Caco-2 (cell line): ENCODE measurements around the gene FOXI1. TPM values are rescaled to one million over a fixed set of nuclear protein-coding genes. Genes with fewer than 3 reads are reported as not detected.

Experiments used
- BruUV-seq: library from RNA; stranded (reverse); fragments of 400-500 nt; replicated peaks from 2 replicates; lab custom pipeline; 2021; lab: Mats Ljungman, UMichigan
- CTCF ChIA-PET: fragments of 300-600 bp; sonication (Branson Sonifier 250); formaldehyde crosslinking; loops from one replicate; lab custom pipeline; 2022; ENCODE audit warnings: antibody characterized with exemption; lab: Charles Lee
- POLR2A ChIA-PET: fragments of 300-600 bp; sonication (Branson Sonifier 250); formaldehyde crosslinking; loops from one replicate; lab custom pipeline; 2022; ENCODE audit warnings: antibody characterized with exemption; lab: Charles Lee
- DNase-seq, 2 experiments: peaks; one replicate each; pipeline versions ENCODE4 v3.0.0 to v3.0.0-alpha.2; 2020 to 2022
- H3K27me3 ChIP-seq: replicated peaks from 2 replicates; pipeline ENCODE4 v1.6.0; 2011; ENCODE audit warnings: low read length; ENCODE audit not compliant: control insufficient read depth, insufficient read depth
- H3K36me3 ChIP-seq: 2 replicates; pipeline ENCODE4 v1.5.1; 2011; ENCODE audit warnings: low read length; ENCODE audit not compliant: control insufficient read depth, insufficient read depth
- H3K4me1 ChIP-seq: fragments of 250-450 bp; sonication (Bioruptor Pico); 2 replicates; pipeline ENCODE4 v1.5.1; 2020; ENCODE audit warnings: mild to moderate bottlenecking
- H3K4me3 ChIP-seq: 2 replicates; pipeline ENCODE4 v1.5.1; 2011; ENCODE audit warnings: low read depth, mild to moderate bottlenecking, control low read depth, low read length
- H3K9me3 ChIP-seq: fragments of 250-450 bp; sonication (Bioruptor Pico); 2 replicates; pipeline ENCODE4 v1.5.1; 2020; ENCODE audit warnings: mild to moderate bottlenecking, moderate library complexity
- H3K27ac Mint-ChIP-seq: one replicate; pipeline ENCODE4 v1.8.0; 2022; ENCODE audit warnings: mixed read lengths; ENCODE audit not compliant: unreplicated experiment
- H3K27me3 Mint-ChIP-seq: one replicate; pipeline ENCODE4 v1.8.0; 2022; ENCODE audit warnings: mixed read lengths; ENCODE audit not compliant: insufficient read depth, unreplicated experiment
- H3K36me3 Mint-ChIP-seq: one replicate; pipeline ENCODE4 v1.8.0; 2022; ENCODE audit warnings: mild to moderate bottlenecking, mixed read lengths; ENCODE audit not compliant: insufficient read depth, unreplicated experiment
- H3K4me1 Mint-ChIP-seq: one replicate; pipeline ENCODE4 v1.8.0; 2022; ENCODE audit warnings: low read depth, mixed read lengths; ENCODE audit not compliant: unreplicated experiment
- H3K4me3 Mint-ChIP-seq: one replicate; pipeline ENCODE4 v1.8.0; 2022; ENCODE audit warnings: mild to moderate bottlenecking, moderate library complexity, mixed read lengths; ENCODE audit not compliant: unreplicated experiment
- H3K9me3 Mint-ChIP-seq: one replicate; pipeline ENCODE4 v1.8.0; 2022; ENCODE audit warnings: mixed read lengths; ENCODE audit not compliant: unreplicated experiment
- CTCF ChIP-seq, 2 experiments: fragments of 200-600 bp in 1 of 2; IDR thresholded peaks; 1 replicate in 1 of 2; 2 replicates in 1 of 2; pipeline versions ENCODE4 v1.5.1 to v1.8.0; 2011 to 2022; ENCODE audit warnings: antibody characterized with exemption in 1 of 2, control low read depth in 1 of 2, inconsistent platforms in 1 of 2, low read depth in 1 of 2, low read length in 1 of 2, mild to moderate bottlenecking in 1 of 2, moderate library complexity in 1 of 2; ENCODE audit not compliant: insufficient read depth in 1 of 2, severe bottlenecking in 1 of 2, unreplicated experiment in 1 of 2
- intact Hi-C: fragments of 100-400 bp; cut with micrococcal nuclease; formaldehyde crosslinking; loops from one replicate; pipeline ENCODE4 v1.10.0; 2022; ENCODE audit not compliant: unreplicated experiment
- total RNA-seq: library from RNA; stranded (reverse); gene quantifications from 2 replicates; pipeline ENCODE4 v1.2.3, GENCODE V29; 2022

FOXI1 gene
- total RNA-seq, 1 experiment from 2014 or later = 0.14 TPM

DNA sequence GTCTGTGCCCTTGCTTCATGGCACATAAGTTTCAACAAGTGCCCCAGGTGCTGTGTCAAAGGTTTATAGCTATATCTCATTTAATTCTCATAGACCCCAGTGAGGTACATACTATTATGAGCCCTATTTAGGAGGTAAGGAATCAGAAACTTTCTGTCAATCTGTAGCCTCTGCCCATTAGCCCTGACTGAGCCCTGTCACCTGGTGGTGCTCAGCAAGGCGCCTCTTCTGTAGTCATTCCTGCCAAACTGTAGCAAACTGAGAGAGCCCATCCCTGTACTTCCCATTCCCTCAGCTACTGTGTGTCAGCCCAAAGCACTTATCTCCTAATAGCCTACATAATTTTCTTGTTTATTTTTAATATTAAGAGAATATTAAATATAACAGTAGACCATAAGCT, 46.5 kb upstream of the FOXI1 start:
- peaks cover 8% of the 10 kb centered on the region for H3K27me3 Mint-ChIP-seq
- H3K4me1 Mint-ChIP-seq = no peaks in the 10 kb centered on the region
- Histone ChIP-seq H3K36me3 (no peaks in the 10 kb centered on the region), H3K4me1 (no peaks in the 10 kb centered on the region), H3K4me3 (no peak overlapping the region), H3K27me3 (no peaks in the 10 kb centered on the region), H3K9me3 (no peaks in the 10 kb centered on the region)
- H3K9me3 Mint-ChIP-seq = no peaks in the 10 kb centered on the region
- no TSS peak for BruUV-seq
- H3K27ac Mint-ChIP-seq = no peak overlapping the region
- intact Hi-C loops = no loop called here
- CTCF ChIA-PET = no interaction called here
- no peak overlapping the region for H3K4me3 Mint-ChIP-seq
- TF ChIP-seq CTCF (IDR thresholded peaks at IDR 0.05; ENCODE audit: insufficient read depth in 1 of 2, low read depth in 1 of 2, low read length in 1 of 2, severe bottlenecking in 1 of 2, unreplicated experiment in 1 of 2) = no peak
- H3K36me3 Mint-ChIP-seq = peaks cover 6% of the 10 kb centered on the region
- DNase-seq = no peak
- POLR2A ChIA-PET = no interaction called here

- Mint-ChIP-seq H3K4me3 (no peak overlapping the region), H3K4me1 (no peaks in the 10 kb centered on the region), H3K9me3 (no peaks in the 10 kb centered on the region), H3K36me3 (no peaks in the 10 kb centered on the region), H3K27me3 (peaks cover 16% of the 10 kb centered on the region), H3K27ac (no peak overlapping the region)
- no peaks in the 10 kb centered on the region for H3K9me3 ChIP-seq
- no peaks in the 10 kb centered on the region for H3K4me1 ChIP-seq
- no peaks in the 10 kb centered on the region; the same call in 1 of the 2 replicates for H3K27me3 ChIP-seq
- H3K4me3 ChIP-seq = no peak overlapping the region
- POLR2A ChIA-PET = no interaction called here
- no peaks in the 10 kb centered on the region for H3K36me3 ChIP-seq
- TF ChIP-seq CTCF (IDR thresholded peaks at IDR 0.05; ENCODE audit: insufficient read depth in 1 of 2, low read depth in 1 of 2, low read length in 1 of 2, severe bottlenecking in 1 of 2, unreplicated experiment in 1 of 2) = no peak
- CTCF ChIA-PET = no interaction called here
- DNase-seq = no peak
- BruUV-seq = no TSS peak
- intact Hi-C loops = no loop called here
Measured at GRCh38 chr5:170067152-170067551, 38.5 kb upstream of the FOXI1 start.

- no peak for DNase-seq
- no TSS peak for BruUV-seq
- H3K4me1 ChIP-seq = no peaks in the 10 kb centered on the region
- CTCF ChIA-PET = no interaction called here
- Mint-ChIP-seq H3K36me3 (no peaks in the 10 kb centered on the region), H3K27me3 (peaks cover 16% of the 10 kb centered on the region), H3K4me1 (no peaks in the 10 kb centered on the region), H3K27ac (no peak overlapping the region), H3K9me3 (no peaks in the 10 kb centered on the region), H3K4me3 (no peak overlapping the region)
- H3K9me3 ChIP-seq = no peaks in the 10 kb centered on the region
- intact Hi-C loops = no loop called here
- H3K27me3 ChIP-seq = no peaks in the 10 kb centered on the region; the same call in 1 of the 2 replicates
- no peaks in the 10 kb centered on the region for H3K36me3 ChIP-seq
- H3K4me3 ChIP-seq = no peak overlapping the region
- no peak for TF ChIP-seq CTCF (IDR thresholded peaks at IDR 0.05; ENCODE audit: insufficient read depth in 1 of 2, low read depth in 1 of 2, low read length in 1 of 2, severe bottlenecking in 1 of 2, unreplicated experiment in 1 of 2)
- POLR2A ChIA-PET = no interaction called here
Measured at GRCh38 chr5:170067574-170068170, 38.0 kb upstream of the FOXI1 start.
